Measurements from ENCODE around the gene LIX1L.

The LIX1L gene

DNA sequence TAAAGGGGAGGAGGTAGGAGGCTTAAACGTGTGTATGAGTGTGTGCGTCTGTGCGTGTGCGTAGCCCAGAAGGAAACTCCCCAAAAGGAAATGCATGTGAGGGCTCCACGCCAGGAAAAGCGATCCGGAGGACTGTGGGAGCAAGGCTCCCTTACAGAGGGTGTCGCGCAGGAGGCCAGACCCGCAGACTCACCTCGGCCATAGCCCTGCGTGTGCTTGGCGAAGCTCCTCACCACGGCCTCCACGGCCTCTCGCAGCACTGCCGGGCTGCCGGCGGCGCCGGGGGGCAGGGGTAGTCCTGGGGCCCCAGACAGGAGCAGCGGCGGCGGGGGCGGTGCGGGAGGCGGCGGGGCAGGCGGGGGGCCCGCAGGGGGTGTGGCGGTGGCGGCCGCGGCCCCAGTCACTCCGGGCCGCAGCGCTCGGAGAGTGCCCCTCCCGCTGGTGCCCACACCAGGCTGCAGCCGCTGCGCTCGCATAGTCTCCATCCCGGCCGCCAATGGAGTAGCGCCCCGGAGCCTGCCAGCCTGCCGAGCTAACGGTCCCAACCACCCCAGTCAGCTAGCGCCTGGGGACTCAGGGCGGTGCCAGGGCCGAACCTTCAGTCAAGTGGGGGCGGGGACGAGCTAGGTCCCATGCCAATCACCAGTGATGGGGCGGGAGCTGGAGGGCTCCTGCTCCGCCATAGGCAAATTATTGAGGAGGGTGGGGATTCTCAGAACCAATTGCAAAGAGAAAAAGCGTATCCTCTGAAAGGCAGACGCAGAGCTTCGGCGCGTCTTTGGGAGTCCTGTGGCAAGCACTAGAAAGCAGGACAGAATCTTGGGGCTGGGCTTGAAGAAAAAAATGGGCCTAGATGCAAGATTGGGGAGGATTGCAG is at the start of gene LIX1L:
Gene LIX1L (minus strand): TSS at position 575 of the 877 bp plus-strand sequence. CDS start 90 bp downstream, at position 485.
- DNase-seq = peak; percentile 88

- no peak for DNase-seq
Observed at GRCh38 chr1:146001709-146002108, 43.9 kb upstream of the LIX1L start.

GRCh38 chr1:145999321-146000024 is 41.7 kb upstream of the LIX1L start:
- DNase-seq = peak; percentile 81

DNA sequence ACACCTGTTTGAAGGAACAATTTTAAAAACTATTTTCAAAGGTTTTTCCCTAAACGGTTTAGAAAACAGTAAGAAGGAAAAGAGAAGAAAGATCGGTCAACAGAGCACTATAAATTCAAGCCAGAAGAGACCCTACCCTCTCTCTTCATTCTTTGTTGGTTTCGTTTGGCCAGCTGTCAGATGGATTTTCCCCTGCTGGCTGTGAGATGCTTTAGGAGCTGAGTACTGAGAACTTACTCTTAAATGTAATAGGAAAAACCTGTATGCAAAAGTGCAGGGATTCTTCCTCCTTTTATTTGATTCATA is 39.9 kb upstream of the LIX1L start:
- no peak for DNase-seq

DNA sequence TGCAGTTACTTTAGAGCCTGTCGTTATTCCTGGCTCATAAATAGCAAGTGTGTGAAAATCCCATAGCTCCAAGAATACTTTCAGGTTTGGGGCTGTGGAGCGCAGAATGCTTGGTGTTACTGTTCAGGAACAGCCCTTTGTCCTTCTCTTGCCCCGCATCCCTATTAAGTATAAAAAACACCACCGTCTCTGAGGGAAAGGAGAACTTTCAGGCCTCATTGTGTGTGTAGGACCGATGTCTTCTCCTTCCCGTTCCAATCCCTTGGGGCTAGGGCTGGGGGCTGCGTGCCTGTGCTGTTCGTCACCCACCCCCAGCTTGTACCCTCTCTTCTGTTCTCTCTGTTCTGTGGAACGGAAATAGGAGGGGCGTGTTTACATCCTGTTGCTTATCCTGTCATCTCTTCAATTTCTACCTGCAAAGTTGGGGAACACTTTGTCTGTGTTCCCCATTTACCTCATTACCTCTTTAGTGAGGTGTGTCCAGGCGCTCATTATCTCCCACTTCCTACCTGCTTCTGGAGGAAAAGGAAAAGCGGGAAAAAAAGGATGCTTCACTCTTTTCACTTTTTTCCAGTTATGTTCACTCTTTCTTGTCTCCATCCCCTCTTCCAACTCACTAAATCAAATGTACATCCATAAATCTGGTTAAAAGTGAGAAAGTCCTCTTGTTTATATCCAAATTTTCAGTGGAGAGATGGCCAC is 39.4 kb upstream of the LIX1L start:
- no peak for DNase-seq

GRCh38 chr1:145996433-145997015 is 38.7 kb upstream of the LIX1L start, which contains the start of gene TXNIP:
Gene TXNIP (minus strand): TSS chr1:145996579. CDS start chr1:145996266, 313 bp downstream.
- peak; percentile 95 for DNase-seq

DNA sequence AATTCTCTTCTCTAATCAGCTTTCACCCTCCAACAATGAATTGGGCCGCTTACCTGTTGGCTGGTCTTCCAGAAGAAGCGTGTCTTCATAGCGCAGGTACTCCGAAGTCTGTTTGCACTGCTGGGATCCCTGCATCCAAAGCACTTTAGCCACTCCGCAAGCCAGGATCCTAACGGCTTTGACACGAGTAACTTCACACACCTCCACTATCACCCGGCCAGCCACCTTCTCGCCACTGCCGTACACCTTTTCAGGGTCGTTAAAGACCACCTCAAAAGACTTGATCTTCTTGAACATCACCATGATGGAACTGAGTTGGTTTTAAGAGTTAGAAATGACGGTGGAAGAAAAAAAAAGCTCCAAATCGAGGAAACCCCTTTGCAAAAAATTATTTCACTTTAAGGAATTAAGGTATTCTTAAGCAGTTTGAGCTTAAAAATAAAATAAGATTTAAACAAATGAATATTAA is 38.2 kb upstream of the LIX1L start:
- DNase-seq = no peak

GRCh38 chr1:145995148-145995881 is 37.5 kb upstream of the LIX1L start:
- DNase-seq = no peak

GRCh38 chr1:145994391-145995120 is 36.7 kb upstream of the LIX1L start:
- DNase-seq = no peak

GRCh38 chr1:145993618-145994390 is 36.0 kb upstream of the LIX1L start:
- DNase-seq = no peak

DNA sequence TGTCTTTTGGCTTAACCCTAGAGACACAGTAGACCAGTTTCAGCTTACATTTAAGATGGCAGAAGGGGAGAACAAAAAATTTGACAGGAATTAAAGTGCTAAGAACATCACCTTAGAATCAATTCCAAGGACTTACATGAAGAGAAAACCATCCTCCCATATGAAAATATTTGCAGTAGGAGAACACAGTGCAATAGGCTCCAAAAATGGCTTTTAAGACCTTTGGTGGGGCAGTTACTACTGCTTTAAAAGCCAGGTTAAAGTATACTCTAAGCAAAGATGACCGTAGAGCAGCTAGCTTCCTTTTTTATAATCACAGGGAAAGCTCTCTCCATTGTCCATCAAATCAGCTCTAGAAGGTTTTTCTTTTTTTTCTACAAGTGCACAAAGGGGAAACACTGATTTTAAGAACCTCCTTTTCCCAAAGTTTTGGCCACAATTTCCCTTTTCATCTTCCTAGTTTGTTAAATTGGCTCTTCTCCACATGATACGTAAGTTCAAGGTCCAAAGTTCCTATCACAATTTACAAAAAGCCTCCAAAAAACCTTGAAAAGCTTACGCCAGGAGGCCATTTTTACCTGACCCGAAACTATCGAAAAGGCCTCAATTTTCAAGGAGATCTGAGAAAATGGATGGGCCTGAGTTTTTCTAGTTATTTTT is 35.3 kb upstream of the LIX1L start:
- no peak for DNase-seq

DNA sequence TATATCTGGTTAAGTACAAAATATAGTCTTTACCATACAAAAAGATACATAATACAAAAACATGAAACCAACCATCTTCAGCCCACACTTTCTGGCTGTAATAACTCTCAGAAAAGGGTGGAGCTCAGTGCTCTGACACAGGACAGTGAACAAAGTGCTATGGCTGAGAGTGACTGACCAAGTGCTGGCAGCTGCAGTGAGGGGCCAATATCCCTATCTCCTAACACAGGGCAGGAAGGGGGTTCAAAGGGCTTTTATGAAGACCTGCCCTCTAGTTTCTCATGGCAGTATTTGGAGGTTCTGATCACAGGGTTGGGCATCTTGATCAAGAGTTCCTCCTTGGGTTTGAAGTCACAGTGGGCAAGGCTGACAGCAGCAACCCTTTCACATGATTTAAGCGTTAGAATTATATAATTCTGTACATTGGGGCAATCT is 34.7 kb upstream of the LIX1L start:
- no peak for DNase-seq

DNA sequence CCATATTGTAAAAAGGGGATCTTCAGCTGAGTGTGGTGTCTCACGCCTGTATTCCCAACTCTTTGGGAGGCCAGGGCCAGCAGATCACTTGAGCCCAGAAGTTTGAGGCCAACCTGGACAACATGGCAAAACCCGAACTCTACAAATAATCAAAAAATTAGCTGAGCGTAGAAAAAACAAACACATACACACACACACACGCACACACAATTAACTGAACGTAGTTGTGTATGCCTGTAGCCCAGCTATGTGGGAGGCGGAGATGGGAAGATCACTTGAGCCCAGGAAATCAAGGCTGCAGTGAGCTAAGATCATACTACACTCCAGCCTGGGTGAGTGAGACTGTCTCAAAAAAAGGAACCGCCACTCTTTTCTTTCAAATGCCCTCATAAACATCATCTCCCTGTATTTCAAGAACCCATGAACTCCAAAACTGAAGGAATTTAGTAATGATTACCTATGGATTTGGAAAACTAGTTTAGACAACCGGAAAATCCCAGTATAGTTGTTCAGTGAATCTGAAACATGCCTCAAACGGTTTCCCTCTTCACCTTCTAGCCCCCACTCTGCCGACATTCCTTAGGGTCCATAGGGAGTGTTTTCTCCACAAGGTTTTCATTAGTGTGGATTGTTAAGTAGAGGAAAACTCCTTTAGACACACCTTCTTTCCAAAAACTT is 34.1 kb upstream of the LIX1L start:
- no peak for DNase-seq

DNA sequence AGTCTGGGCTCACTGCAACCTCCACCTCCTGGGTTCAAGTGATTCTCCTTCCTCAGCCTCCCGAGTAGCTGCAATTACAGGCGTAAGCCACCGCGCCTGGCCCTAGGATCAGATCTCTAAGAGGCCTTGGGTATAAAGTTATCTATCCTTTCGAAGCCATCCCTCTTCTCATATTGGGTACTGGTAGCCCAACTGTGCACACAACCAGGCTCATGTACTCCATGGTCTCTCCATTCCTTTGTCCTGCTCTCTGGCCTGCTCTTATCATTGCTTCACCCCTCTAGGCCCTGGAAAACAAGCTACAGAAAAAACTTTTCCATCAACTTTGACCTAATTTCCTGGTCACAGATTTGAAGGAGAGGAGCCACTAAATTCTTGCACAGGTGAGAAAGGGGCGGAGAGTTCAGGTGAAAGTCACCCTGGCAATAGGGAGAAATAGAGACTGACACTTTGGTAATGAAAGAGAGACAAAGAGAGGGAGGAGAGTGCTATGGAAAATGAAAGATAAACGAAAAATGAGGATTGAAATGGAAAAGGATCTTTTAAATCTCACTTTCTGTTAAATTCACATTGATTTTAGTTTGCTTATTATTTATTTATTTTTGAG is 32.5 kb upstream of the LIX1L start:
- DNase-seq = no peak

- no peak for DNase-seq
Observed at GRCh38 chr1:145988773-145989172, 31.0 kb upstream of the LIX1L start.

DNA sequence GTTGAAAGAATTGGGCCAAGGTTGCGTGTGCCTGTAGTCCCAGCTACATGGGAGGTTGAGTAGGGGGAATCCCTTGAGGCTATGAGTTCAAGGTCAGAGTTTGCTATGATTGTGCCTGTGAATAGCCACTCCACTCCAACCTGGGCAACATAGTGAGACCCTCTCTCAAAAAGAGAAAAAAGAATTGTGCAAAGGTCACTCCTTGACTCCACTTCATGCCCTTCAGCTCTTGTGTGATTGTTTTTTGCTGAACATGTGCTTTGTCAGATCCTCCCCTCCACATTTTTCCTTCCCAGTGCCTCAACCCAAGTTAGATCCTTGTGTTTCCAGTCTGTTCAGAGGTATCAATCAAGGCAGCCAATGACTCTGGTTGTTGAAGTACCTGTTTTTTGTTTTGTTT is 30.1 kb upstream of the LIX1L start:
- DNase-seq = no peak

GRCh38 chr1:145986551-145986950 is 28.7 kb upstream of the LIX1L start:
- no peak for DNase-seq

DNA sequence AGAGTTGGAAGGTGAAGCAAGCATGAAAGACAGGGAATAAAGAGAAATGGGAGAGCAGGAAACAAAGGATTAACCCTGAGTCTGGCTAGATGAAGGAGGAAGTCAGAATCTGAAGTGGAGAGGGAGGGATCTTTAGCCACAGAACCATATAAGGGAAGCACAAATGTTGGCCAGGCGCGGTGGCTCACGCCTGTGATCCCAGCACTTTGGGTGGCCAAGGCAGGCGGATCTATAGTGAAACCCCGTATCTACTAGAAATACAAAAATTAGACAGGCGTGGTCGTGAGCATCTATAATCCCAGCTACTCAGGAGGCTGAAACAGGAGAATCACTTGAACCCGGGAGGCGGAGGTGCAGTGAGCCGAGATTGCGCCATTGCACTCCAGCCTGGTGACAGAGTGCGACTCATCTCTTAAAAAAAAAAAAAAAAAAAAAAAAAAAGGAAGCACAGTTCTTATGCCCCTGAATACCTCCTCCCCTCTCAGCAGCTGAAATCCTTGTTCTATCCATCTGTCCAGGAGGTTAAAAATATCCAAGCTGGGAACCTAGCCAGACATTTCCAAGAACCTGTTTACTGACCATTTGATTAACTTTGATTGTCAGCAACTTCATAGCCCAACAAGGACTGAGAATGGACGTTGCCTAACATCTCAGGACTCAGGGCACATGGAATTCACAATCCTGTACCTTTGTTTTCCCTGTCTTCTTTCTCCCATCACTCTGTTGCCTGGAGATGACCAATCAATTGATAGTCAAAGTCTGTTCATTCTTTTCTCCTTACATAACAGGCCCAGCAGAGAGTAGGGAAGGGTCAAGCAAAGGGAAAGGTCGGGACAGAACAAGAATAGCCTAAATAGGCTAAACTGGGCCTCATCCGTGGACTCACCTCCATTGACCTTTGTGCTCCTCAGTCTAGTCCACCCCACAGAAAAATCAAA is 28.0 kb upstream of the LIX1L start:
- DNase-seq = peak; percentile 47

Measured in DMS79 (cell line).